RWPE2 (cell line): Measurements from ENCODE around the gene TRAF4.

Experiments
- ATAC-seq: fragments of 200-7000 bp; cut with Tn5 transposase; 3 replicates; pipeline ENCODE4 v1.9.1; 2021; ENCODE audit warnings: low read depth
- DNase-seq: peaks from one replicate; pipeline ENCODE4 v3.0.0-alpha.2; 2020; ENCODE audit warnings: low spot score
- H3K27ac ChIP-seq: fragments of 450-650 bp; 2 replicates; pipeline ENCODE4 v1.5.1; 2017; ENCODE audit warnings: mild to moderate bottlenecking; ENCODE audit not compliant: poor library complexity, severe bottlenecking
- H3K27me3 ChIP-seq: fragments of 250-450 bp; sonication (Bioruptor Pico); 2 replicates; pipeline ENCODE4 v1.5.1; 2021; ENCODE audit warnings: mild to moderate bottlenecking, moderate library complexity; ENCODE audit not compliant: insufficient read depth, poor library complexity, severe bottlenecking
- H3K36me3 ChIP-seq: fragments of 250-450 bp; sonication (Bioruptor Pico); 2 replicates; pipeline ENCODE4 v1.5.1; 2020; ENCODE audit warnings: low read depth, mild to moderate bottlenecking, moderate library complexity
- H3K4me1 ChIP-seq: fragments of 250-450 bp; sonication (Bioruptor Pico); 2 replicates; pipeline ENCODE4 v1.5.1; 2021; ENCODE audit warnings: mild to moderate bottlenecking, moderate library complexity; ENCODE audit not compliant: insufficient read depth, poor library complexity, severe bottlenecking
- H3K4me3 ChIP-seq: fragments of 250-450 bp; sonication (Bioruptor Pico); 2 replicates; pipeline ENCODE4 v1.5.1; 2021; ENCODE audit warnings: mild to moderate bottlenecking, moderate library complexity; ENCODE audit not compliant: severe bottlenecking
- H3K9me3 ChIP-seq: fragments of 250-450 bp; sonication (Bioruptor Pico); 2 replicates; pipeline ENCODE4 v1.5.1; 2021; ENCODE audit warnings: mild to moderate bottlenecking, moderate library complexity; ENCODE audit not compliant: severe bottlenecking
- TF ChIP-seq, protein P1 (sequence below): fragments of 450-650 bp; IDR thresholded peaks from one replicate; pipeline ENCODE4 v1.5.1; 2017; ENCODE audit warnings: mild to moderate bottlenecking, moderate library complexity; ENCODE audit not compliant: poor library complexity, severe bottlenecking

TRAF4 gene

DNA sequence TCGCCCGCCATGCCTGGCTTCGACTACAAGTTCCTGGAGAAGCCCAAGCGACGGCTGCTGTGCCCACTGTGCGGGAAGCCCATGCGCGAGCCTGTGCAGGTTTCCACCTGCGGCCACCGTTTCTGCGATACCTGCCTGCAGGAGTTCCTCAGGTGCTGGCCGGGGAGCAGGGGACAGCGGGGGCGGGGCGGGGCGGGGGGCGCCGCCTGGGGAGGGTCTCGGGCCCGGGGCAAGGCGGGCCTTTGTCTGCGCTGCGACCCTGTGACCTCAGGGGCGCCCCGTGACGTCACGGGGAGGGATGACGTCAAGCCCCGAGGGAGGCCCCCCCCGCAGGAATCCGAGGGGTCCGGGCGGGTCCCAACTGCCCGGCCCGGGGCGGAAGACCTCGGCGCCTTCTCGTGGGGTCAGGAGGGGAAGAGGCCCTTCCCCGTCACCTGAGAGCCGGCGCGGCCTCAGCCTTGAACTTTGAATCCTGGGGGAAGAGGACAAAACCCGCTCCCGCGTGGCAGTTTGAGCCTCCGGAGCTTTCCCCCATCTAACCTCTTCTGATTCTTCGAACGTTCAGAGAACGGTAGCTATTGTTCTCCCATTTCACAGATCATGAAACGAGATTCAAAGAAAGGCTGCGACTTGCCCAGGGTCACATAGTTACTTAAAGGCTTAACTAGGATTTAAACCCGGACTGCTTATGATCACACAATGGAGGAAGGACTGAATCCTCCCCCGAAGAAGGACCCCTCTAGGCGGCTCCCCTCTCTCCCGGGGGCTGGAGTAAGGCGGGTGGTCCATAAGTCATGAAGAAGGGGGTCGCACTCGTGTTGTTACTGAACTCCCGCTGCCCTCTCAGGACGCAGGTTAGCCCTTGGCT, 527 bp downstream of the TRAF4 start:
- Histone ChIP-seq H3K27me3 (no peaks in the 10 kb centered on the region), H3K4me3 (peak overlapping the region; percentile 65), H3K9me3 (no peaks in the 10 kb centered on the region), H3K4me1 (peaks cover 24% of the 10 kb centered on the region), H3K36me3 (peaks cover 48% of the 10 kb centered on the region), H3K27ac (peak overlapping the region; percentile 95)
- ATAC-seq (no peak), DNase-seq (no peak)
- TF ChIP-seq, protein P1, sequence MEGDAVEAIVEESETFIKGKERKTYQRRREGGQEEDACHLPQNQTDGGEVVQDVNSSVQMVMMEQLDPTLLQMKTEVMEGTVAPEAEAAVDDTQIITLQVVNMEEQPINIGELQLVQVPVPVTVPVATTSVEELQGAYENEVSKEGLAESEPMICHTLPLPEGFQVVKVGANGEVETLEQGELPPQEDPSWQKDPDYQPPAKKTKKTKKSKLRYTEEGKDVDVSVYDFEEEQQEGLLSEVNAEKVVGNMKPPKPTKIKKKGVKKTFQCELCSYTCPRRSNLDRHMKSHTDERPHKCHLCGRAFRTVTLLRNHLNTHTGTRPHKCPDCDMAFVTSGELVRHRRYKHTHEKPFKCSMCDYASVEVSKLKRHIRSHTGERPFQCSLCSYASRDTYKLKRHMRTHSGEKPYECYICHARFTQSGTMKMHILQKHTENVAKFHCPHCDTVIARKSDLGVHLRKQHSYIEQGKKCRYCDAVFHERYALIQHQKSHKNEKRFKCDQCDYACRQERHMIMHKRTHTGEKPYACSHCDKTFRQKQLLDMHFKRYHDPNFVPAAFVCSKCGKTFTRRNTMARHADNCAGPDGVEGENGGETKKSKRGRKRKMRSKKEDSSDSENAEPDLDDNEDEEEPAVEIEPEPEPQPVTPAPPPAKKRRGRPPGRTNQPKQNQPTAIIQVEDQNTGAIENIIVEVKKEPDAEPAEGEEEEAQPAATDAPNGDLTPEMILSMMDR: no peak

DNA sequence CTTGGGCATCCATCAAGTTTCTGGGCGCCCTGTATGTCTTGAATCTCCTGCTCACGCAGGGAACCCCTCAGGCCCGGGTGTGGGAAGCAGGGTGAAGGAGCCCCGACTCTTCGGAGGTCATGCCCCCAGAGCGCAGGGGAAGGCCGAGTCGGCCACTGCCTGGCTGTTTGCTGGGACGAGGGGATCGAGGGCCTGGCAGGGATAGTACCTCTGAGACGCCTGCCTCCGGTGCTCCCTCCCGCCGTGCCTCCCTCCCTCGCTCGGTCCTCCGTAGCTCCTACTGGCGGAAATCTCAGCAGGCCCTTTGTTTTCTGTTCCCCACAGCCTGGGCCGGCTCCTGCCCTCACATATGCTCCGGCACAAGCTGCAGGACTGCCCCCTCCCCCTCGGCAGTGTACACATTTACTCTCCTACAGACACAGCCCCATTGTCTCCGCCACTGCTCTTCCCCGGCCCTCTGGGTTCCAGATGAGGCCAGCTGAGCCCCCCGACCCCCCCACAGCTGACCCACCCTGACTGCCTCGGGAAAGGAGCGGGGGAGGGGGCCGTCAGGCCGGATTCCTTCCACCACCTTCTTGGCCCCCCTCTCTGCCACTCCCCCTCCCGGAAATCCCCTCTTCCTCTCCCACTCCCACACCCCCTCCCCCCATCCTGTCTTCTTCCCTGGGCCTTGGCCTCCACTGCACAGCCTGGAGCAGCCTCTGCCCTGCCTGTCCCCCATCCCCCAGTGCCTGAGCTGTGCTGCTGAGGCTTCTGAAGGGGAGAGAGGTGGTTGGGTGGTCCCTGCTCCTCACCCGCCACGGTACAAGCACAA, 1.4 kb downstream of the TRAF4 start:
- Histone ChIP-seq H3K4me3 (peak overlapping the region; percentile 65), H3K4me1 (peaks cover 24% of the 10 kb centered on the region), H3K36me3 (peaks cover 56% of the 10 kb centered on the region), H3K27me3 (no peaks in the 10 kb centered on the region), H3K27ac (peak overlapping the region; percentile 95), H3K9me3 (no peaks in the 10 kb centered on the region)
- TF ChIP-seq, protein P1: no peak
- ATAC-seq (no peak), DNase-seq (no peak)

DNA sequence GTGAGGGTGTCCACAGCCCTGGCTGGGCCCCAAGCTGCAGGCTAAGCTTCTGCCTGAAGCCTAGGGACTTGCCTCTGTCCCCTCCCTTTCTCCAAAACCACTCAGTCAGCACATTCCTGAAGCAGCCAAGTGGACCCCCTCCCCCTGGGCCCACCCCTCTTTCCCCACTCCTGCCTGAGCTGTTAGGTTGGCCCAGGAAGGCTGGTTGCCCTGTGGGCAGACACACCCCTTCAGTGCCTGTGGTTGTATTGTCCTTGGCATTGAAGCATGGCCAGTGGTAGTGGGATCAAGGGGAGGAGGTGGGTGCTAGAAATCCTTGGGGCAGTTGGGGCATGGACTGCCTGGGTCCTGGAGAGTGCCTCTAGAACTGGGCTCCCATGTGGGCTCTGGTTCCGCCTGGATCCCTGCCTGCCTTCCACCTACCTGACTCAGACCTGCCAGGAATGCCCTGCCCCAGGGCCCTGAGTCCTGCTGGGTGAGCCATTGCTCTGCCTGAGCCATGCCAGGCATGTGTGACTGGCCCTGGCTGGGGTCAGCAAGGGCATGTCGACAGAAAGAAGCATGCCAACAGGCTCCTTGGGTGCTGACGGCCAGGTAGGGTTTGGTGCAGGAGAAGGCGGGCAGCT, 2.1 kb downstream of the TRAF4 start:
- Histone ChIP-seq H3K27ac (peak overlapping the region; percentile 95), H3K4me1 (peaks cover 24% of the 10 kb centered on the region), H3K4me3 (peak overlapping the region; percentile 65), H3K9me3 (no peaks in the 10 kb centered on the region), H3K27me3 (no peaks in the 10 kb centered on the region), H3K36me3 (peaks cover 63% of the 10 kb centered on the region)
- DNase-seq (peak; percentile 95), ATAC-seq (peak; percentile 57)
- TF ChIP-seq, protein P1: no peak

DNA sequence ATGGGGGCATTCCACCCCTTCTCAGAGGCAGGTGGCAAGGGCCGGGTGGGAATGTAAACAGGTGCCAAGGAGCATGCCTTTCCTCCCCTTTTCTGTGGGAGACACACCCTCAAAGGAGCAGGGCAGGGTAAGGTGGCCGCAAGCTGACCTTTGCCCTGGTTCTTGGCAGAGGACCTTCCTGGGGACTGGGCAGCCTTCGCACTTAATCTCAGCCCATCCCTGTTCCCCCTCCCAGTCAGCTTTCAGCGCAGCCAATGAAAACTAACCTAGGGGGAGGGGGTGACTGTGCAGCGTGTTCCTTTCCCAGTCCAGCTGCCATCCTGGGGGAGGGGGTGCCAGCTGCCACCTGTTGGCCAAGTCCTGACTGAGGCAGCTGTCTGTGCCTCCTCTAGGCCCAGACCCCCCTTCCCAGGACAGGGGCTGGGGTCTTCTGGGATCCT, 2.8 kb downstream of the TRAF4 start:
- peaks cover 68% of the 10 kb centered on the region for H3K36me3 ChIP-seq
- H3K4me3 ChIP-seq: peak overlapping the region; percentile 65
- no peak for DNase-seq
- no peaks in the 10 kb centered on the region for H3K9me3 ChIP-seq
- H3K4me1 ChIP-seq: peaks cover 24% of the 10 kb centered on the region
- ATAC-seq: no peak
- H3K27ac ChIP-seq: peak overlapping the region; percentile 95
- TF ChIP-seq, protein P1: no peak
- H3K27me3 ChIP-seq: no peaks in the 10 kb centered on the region
